Liver (tissue), 9 donors: ENCODE data around the gene XG. TPM values are rescaled to one million over a fixed set of nuclear protein-coding genes. Genes with fewer than 3 reads are reported as not detected.

Experiments
- DNase-seq: peaks from one replicate; pipeline ENCODE4 v3.0.0-alpha.2; 2017; ENCODE audit warnings: low spot score
- H3K27ac ChIP-seq, 2 donors: one replicate each; pipeline ENCODE4 v1.7.0; 2013; ENCODE audit warnings: inconsistent platforms in 2 of 2, low read length in 2 of 2, control low read depth in 1 of 2, low read depth in 1 of 2, mild to moderate bottlenecking in 1 of 2
- H3K27me3 ChIP-seq, 4 donors: one replicate each; pipeline versions ENCODE4 v1.6.1 to v1.7.0; 2013; ENCODE audit warnings: low read length in 3 of 4, inconsistent platforms in 1 of 4, mild to moderate bottlenecking in 1 of 4, moderate library complexity in 1 of 4; ENCODE audit not compliant: control insufficient read depth in 4 of 4, insufficient read depth in 4 of 4
- H3K36me3 ChIP-seq, 4 donors: one replicate each; pipeline versions ENCODE4 v1.6.1 to v1.7.0; 2013; ENCODE audit warnings: low read length in 3 of 4, mild to moderate bottlenecking in 3 of 4, low read depth in 1 of 4, moderate library complexity in 1 of 4; ENCODE audit not compliant: control insufficient read depth in 4 of 4, insufficient read depth in 3 of 4
- H3K4me1 ChIP-seq, 4 donors: one replicate each; pipeline versions ENCODE4 v1.6.1 to v1.7.0; 2013; ENCODE audit warnings: low read length in 3 of 4, mild to moderate bottlenecking in 3 of 4, moderate library complexity in 1 of 4; ENCODE audit not compliant: control insufficient read depth in 4 of 4, insufficient read depth in 4 of 4
- H3K4me3 ChIP-seq, 3 donors: one replicate each; pipeline versions ENCODE4 v1.6.1 to v1.7.0; 2013; ENCODE audit warnings: low read length in 3 of 3, control low read depth in 1 of 3, low read depth in 1 of 3, mild to moderate bottlenecking in 1 of 3
- H3K9ac ChIP-seq, 2 donors: one replicate each; pipeline ENCODE4 v1.7.0; 2013; ENCODE audit warnings: low read length in 2 of 2, mild to moderate bottlenecking in 2 of 2, moderate library complexity in 2 of 2, control low read depth in 1 of 2, low read depth in 1 of 2
- H3K9me3 ChIP-seq, 4 donors: one replicate each; pipeline versions ENCODE4 v1.6.1 to v1.7.0; 2013; ENCODE audit warnings: low read length in 3 of 4; ENCODE audit not compliant: control insufficient read depth in 4 of 4
- ATF3 ChIP-seq: IDR thresholded peaks from 2 replicates; pipeline ENCODE4 v1.6.1; 2016; ENCODE audit warnings: antibody characterized with exemption
- EGR1 ChIP-seq, 2 donors: IDR thresholded peaks; 2 replicates each; pipeline ENCODE4 v1.6.1; 2016 to 2018; ENCODE audit warnings: antibody characterized with exemption in 2 of 2, low read depth in 2 of 2
- FOXA2 ChIP-seq: IDR thresholded peaks from 2 replicates; pipeline ENCODE4 v1.6.1; 2016; ENCODE audit warnings: antibody characterized with exemption
- GABPA ChIP-seq, 2 donors: IDR thresholded peaks in 1 of 2; conservative IDR thresholded peaks in 1 of 2; 2 replicates each; pipeline ENCODE4 v1.6.1; 2016; ENCODE audit warnings: antibody characterized with exemption in 2 of 2, mild to moderate bottlenecking in 1 of 2, moderate library complexity in 1 of 2
- HNF4A ChIP-seq, 2 donors: conservative IDR thresholded peaks; 2 replicates each; pipeline ENCODE4 v1.6.1; 2016; ENCODE audit warnings: antibody characterized with exemption in 2 of 2, mild to moderate bottlenecking in 2 of 2
- JUND ChIP-seq, 2 donors: IDR thresholded peaks; 2 replicates each; pipeline ENCODE4 v1.6.1; 2016; ENCODE audit warnings: antibody characterized with exemption in 2 of 2
- MAX ChIP-seq: IDR thresholded peaks from 2 replicates; pipeline ENCODE4 v1.6.1; 2016; ENCODE audit warnings: antibody characterized with exemption
- NR2F2 ChIP-seq: IDR thresholded peaks from 2 replicates; pipeline ENCODE4 v1.6.1; 2016; ENCODE audit warnings: antibody characterized with exemption
- RAD21 ChIP-seq, 2 donors: IDR thresholded peaks; 2 replicates each; pipeline ENCODE4 v1.6.1; 2016; ENCODE audit warnings: antibody characterized with exemption in 2 of 2, mild to moderate bottlenecking in 2 of 2
- REST ChIP-seq: IDR thresholded peaks from 2 replicates; pipeline ENCODE4 v1.6.1; 2016; ENCODE audit warnings: antibody characterized with exemption, mild to moderate bottlenecking
- RXRA ChIP-seq, 2 donors: IDR thresholded peaks; 2 replicates each; pipeline ENCODE4 v1.6.1; 2017 to 2018; ENCODE audit warnings: antibody characterized with exemption in 2 of 2, mild to moderate bottlenecking in 1 of 2
- SP1 ChIP-seq: IDR thresholded peaks from 2 replicates; pipeline ENCODE4 v1.6.1; 2018; ENCODE audit warnings: antibody characterized with exemption, mild to moderate bottlenecking
- TAF1 ChIP-seq: conservative IDR thresholded peaks from 2 replicates; pipeline ENCODE4 v1.6.1; 2016; ENCODE audit warnings: antibody characterized with exemption, mild to moderate bottlenecking
- YY1 ChIP-seq: IDR thresholded peaks from 2 replicates; pipeline ENCODE4 v1.6.1; 2016; ENCODE audit warnings: antibody characterized with exemption, mild to moderate bottlenecking
- ZBTB33 ChIP-seq: IDR thresholded peaks from 2 replicates; pipeline ENCODE4 v1.6.1; 2016; ENCODE audit warnings: antibody characterized with exemption
- WGBS: extraction: QIAGEN DNeasy Blood & Tissue Kit; methylation state at CpG from one replicate; pipeline ENCODE4 v1.1.7; 2013; 5-methylcytosine and 5-hydroxymethylcytosine counted together
- polyA plus RNA-seq, 2 donors: library from polyadenylated mRNA; stranded (reverse) in 1 of 2; unstranded in 1 of 2; fragments of 200-250 nt in 1 of 2; fragments of >200 nt in 1 of 2; fragmentation: Nextera tagmentation in 1 of 2; extraction: Ambion mirVana in 1 of 2; gene quantifications; one replicate each; pipeline versions ENCODE4 v1.2.1 to v1.2.3, GENCODE V29; 2013 to 2015
- total RNA-seq, 2 donors: library from RNA; depleted of rRNA; stranded (reverse); fragments of >200 nt; gene quantifications; one replicate each; pipeline ENCODE4 v1.2.3, GENCODE V29; 2014
- donor health status: healthy.
- donor health status: healthy.
- donor health status: healthy.
- donor health status: healthy.
- donor health status: healthy.

Gene XG
- total and polyA plus RNA-seq, 4 donors = 0.02 to 0.93 (median 0.74) TPM; not detected in 1

- Histone ChIP-seq H3K9me3 (no peaks in the 10 kb centered on the region), H3K27ac (peak overlapping the region; percentile 32 to 64), H3K36me3 (no peaks in the 10 kb centered on the region), H3K27me3 (no peaks in the 10 kb centered on the region), H3K9ac (peak overlapping the region in 1 of 2 donors; percentile 14), H3K4me1 (peaks cover 0 to 21% (median 5%) of the 10 kb centered on the region in 4 donors), H3K4me3 (peak overlapping the region in 2 of 3 donors; percentile 11 to 31)
- TF ChIP-seq RXRA (IDR thresholded peaks at IDR 0.05) (peak in 1 of 2 donors; percentile 38), REST (peak; percentile 48), YY1 (peak; percentile 38), MAX (no peak), SP1 (peak; percentile 39), GABPA (IDR thresholded peaks at IDR 0.05 in 1 of 2, conservative IDR thresholded peaks at IDR 0.05 in 1 of 2) (no peak), HNF4A (conservative IDR thresholded peaks at IDR 0.05) (peak; percentile 28 to 47), FOXA2 (peak; percentile 21)
- no peak for DNase-seq
- 23% methylated on average over 13 of the region's 13 CpGs for WGBS
These were observed 72.1 kb downstream of the XG start for GRCh38 chrX:2823795-2824386.

GRCh38 chrX:2824886-2825285 lies 73.0 kb downstream of the XG start:
- Histone ChIP-seq H3K9ac (no peak overlapping the region), H3K9me3 (no peaks in the 10 kb centered on the region), H3K4me3 (no peak overlapping the region), H3K27me3 (no peaks in the 10 kb centered on the region), H3K4me1 (peaks cover 0 to 27% (median 5%) of the 10 kb centered on the region in 4 donors), H3K36me3 (no peaks in the 10 kb centered on the region), H3K27ac (no peak overlapping the region)
- TF ChIP-seq RAD21 (IDR thresholded peaks at IDR 0.05) = no peak
- no peak for TF ChIP-seq ZBTB33
- no peak for TF ChIP-seq YY1
- no peak for TF ChIP-seq ATF3
- no peak for TF ChIP-seq EGR1 (IDR thresholded peaks at IDR 0.05; ENCODE audit: low read depth in 2 of 2)
- no peak for TF ChIP-seq NR2F2
- TF ChIP-seq REST = no peak
- no peak for TF ChIP-seq FOXA2
- TF ChIP-seq GABPA (IDR thresholded peaks at IDR 0.05 in 1 of 2, conservative IDR thresholded peaks at IDR 0.05 in 1 of 2) = no peak
- TF ChIP-seq MAX = no peak
- TF ChIP-seq JUND (IDR thresholded peaks at IDR 0.05) = no peak
- no peak for TF ChIP-seq HNF4A (conservative IDR thresholded peaks at IDR 0.05)
- TF ChIP-seq TAF1 = no peak
- DNase-seq = no peak
